K562 (cell line): ENCODE data around the gene TECPR2. TPM values are rescaled to one million over a fixed set of nuclear protein-coding genes. Genes with fewer than 3 reads are reported as not detected.

Experiments
- BDP1 ChIP-seq: IDR thresholded peaks from 3 replicates; pipeline ENCODE4 v1.6.1; 2011; ENCODE audit not compliant: insufficient read length, insufficient read depth
- CEBPG ChIP-seq, 3 experiments: fragments of 200-800 bp in 1 of 3; sonication (Bioruptor generic) in 1 of 3; sonication (generic) in 1 of 3; formaldehyde crosslinking in 1 of 3; IDR thresholded peaks in 2 of 3; conservative IDR thresholded peaks in 1 of 3; 2 replicates each; pipeline versions ENCODE4 v1.6.1 to v1.8.0; 2016 to 2022; ENCODE audit warnings: missing compliant biosample characterization in 2 of 3, missing genetic modification characterization in 2 of 3, mild to moderate bottlenecking in 1 of 3, missing genetic modification reagents in 1 of 3
- CREB5 ChIP-seq: fragments of 250-450 bp; sonication (Bioruptor Pico); IDR thresholded peaks from 2 replicates; pipeline ENCODE4 v1.5.0; 2020; ENCODE audit warnings: mild to moderate bottlenecking
- E2F8 ChIP-seq: fragments of 450-650 bp; IDR thresholded peaks from 2 replicates; pipeline ENCODE4 v1.7.1; 2018; ENCODE audit warnings: mild to moderate bottlenecking, low read depth; ENCODE audit not compliant: partially characterized antibody
- KLF13 ChIP-seq: fragments of 450-650 bp; IDR thresholded peaks from 2 replicates; pipeline ENCODE4 v1.6.1; 2016; ENCODE audit warnings: missing genetic modification characterization, low read depth, mild to moderate bottlenecking, missing compliant biosample characterization, moderate library complexity, borderline replicate concordance
- MCM3 ChIP-seq: fragments of 450-650 bp; IDR thresholded peaks from 2 replicates; pipeline ENCODE4 v1.6.1; 2016
- MNT ChIP-seq, 2 experiments: fragments of 450-650 bp; conservative IDR thresholded peaks; 2 replicates each; pipeline ENCODE4 v1.6.1; 2017; ENCODE audit warnings: mild to moderate bottlenecking in 2 of 2, moderate library complexity in 2 of 2
- NR4A1 ChIP-seq, 2 experiments: fragments of 250-450 bp in 1 of 2; fragments of 450-650 bp in 1 of 2; sonication (Bioruptor Pico) in 1 of 2; IDR thresholded peaks; 2 replicates each; pipeline versions ENCODE4 v1.4.0 to v1.6.1; 2016 to 2020; ENCODE audit warnings: mild to moderate bottlenecking in 2 of 2, missing compliant biosample characterization in 1 of 2, missing genetic modification characterization in 1 of 2, moderate library complexity in 1 of 2
- PKNOX1 ChIP-seq: fragments of 450-650 bp; IDR thresholded peaks from 2 replicates; pipeline ENCODE4 v1.6.1; 2016
- TARDBP ChIP-seq: fragments of 450-650 bp; IDR thresholded peaks from 2 replicates; pipeline ENCODE4 v1.6.1; 2016
- ZBTB1 ChIP-seq: sonication (generic); formaldehyde crosslinking; IDR thresholded peaks from 2 replicates; pipeline ENCODE4 v1.8.1; 2023; ENCODE audit warnings: missing genetic modification reagents, low read depth, mild to moderate bottlenecking, borderline replicate concordance
- polyA plus RNA-seq, 8 experiments: library from polyadenylated mRNA; depleted of rRNA in 4 of 8; stranded (reverse) in 5 of 8; unstranded in 3 of 8; fragments of >200 nt; fragmentation: Nextera tagmentation in 2 of 8; fragmentation: Illumina TruSeq in 1 of 8; extraction: Ambion mirVana in 2 of 8; extraction: Trizol in 1 of 8; gene quantifications; 2 replicates each; pipeline versions ENCODE4 v1.2.1 to v1.2.3, GENCODE V29; 2011 to 2014; ENCODE audit warnings: inconsistent platforms in 1 of 8, missing spikeins in 1 of 8
- total RNA-seq, 7 experiments: library from RNA; depleted of rRNA in 6 of 7; stranded (reverse); fragments of >200 nt in 6 of 7; fragmentation: Illumina TruSeq in 2 of 7; extraction: Trizol in 2 of 7; gene quantifications; 2 replicates each; pipeline versions ENCODE4 v1.2.1 to v1.2.3, GENCODE V29; 2011 to 2021; ENCODE audit warnings: low replicate concordance in 1 of 7

TECPR2 gene
- total and polyA plus RNA-seq, 9 of the 15 experiments (the other 6 are each of a cell fraction or from before 2014, with no cell fraction given): 0.04 to 3.0 (median 0.83) TPM

- TF ChIP-seq MNT (conservative IDR thresholded peaks at IDR 0.05): 0 out of 4 replicates have a peak, but pooled peaks of 1 of the 2 experiments have one; percentile 28
- TF ChIP-seq KLF13 (tag): peak; percentile 66; the same call in 1 of the 2 replicates
- no peak for TF ChIP-seq NR4A1 (CRISPR knock-in tag; IDR thresholded peaks at IDR 0.05)
- TF ChIP-seq NR4A1 (tag; IDR thresholded peaks at IDR 0.05): 0 out of 2 replicates have a peak, but pooled peaks have one; percentile 19
- no peak for TF ChIP-seq BDP1
- TF ChIP-seq CREB5 (CRISPR knock-in tag): no peak
- no peak for TF ChIP-seq E2F8
- no peak for TF ChIP-seq CEBPG (CRISPR knock-in tag; IDR thresholded peaks at IDR 0.05)
- TF ChIP-seq CEBPG (tag; conservative IDR thresholded peaks at IDR 0.05 in 1 of 2, IDR thresholded peaks at IDR 0.05 in 1 of 2): 0 out of 4 replicates have a peak, but pooled peaks of 1 of the 2 experiments have one; percentile 30
- TF ChIP-seq PKNOX1: 0 out of 2 replicates have a peak, but pooled peaks have one; percentile 19
- TF ChIP-seq ZBTB1 (CRISPR knock-in tag): 0 out of 2 replicates have a peak, but pooled peaks have one; percentile 30
- TF ChIP-seq TARDBP: 0 out of 2 replicates have a peak, but pooled peaks have one; percentile 27
- no peak for TF ChIP-seq MCM3
These were observed 147.2 kb downstream of the TECPR2 start, which contains the start of gene ANKRD9 (continued) for GRCh38 chr14:102509746-102510615.
